Smooth muscle cell (in vitro differentiated cells): ENCODE results near the gene CLCN7. TPM values are rescaled to one million over a fixed set of nuclear protein-coding genes. Genes with fewer than 3 reads are reported as not detected.

Source experiments
- DNase-seq: peaks from one replicate; lab custom pipeline; 2025; ENCODE audit not compliant: unreplicated experiment; lab: John Stamatoyannopoulos, UW
- H2AFZ ChIP-seq: fragments of 200-600 bp; sonication (generic); 2 replicates; pipeline ENCODE4 v1.6.0; 2016; ENCODE audit warnings: antibody characterized with exemption, low read depth, mild to moderate bottlenecking
- H3F3A ChIP-seq: fragments of 200-600 bp; sonication (generic); 2 replicates; pipeline ENCODE4 v1.6.0; 2017; ENCODE audit warnings: antibody characterized with exemption, low read depth
- H3K27ac ChIP-seq: fragments of 200-600 bp; sonication (generic); 2 replicates; pipeline ENCODE4 v1.5.1; 2016; ENCODE audit warnings: low read depth, mild to moderate bottlenecking
- H3K27me3 ChIP-seq: fragments of 200-600 bp; sonication (generic); 2 replicates; pipeline ENCODE4 v1.6.1; 2016; ENCODE audit warnings: low read depth, mild to moderate bottlenecking
- H3K36me3 ChIP-seq: fragments of 200-600 bp; sonication (generic); 2 replicates; pipeline ENCODE4 v1.5.1; 2016; ENCODE audit warnings: low read depth
- H3K4me1 ChIP-seq: fragments of 200-600 bp; sonication (generic); 2 replicates; pipeline ENCODE4 v1.5.1; 2016; ENCODE audit warnings: low read depth
- H3K4me2 ChIP-seq: fragments of 200-600 bp; sonication (generic); 2 replicates; pipeline ENCODE4 v1.6.0; 2016; ENCODE audit warnings: mild to moderate bottlenecking
- H3K4me3 ChIP-seq: fragments of 200-600 bp; sonication (generic); 2 replicates; pipeline ENCODE4 v1.5.1; 2016; ENCODE audit warnings: mild to moderate bottlenecking
- H3K79me2 ChIP-seq: fragments of 200-600 bp; sonication (generic); 2 replicates; pipeline ENCODE4 v1.6.0; 2016; ENCODE audit warnings: low read depth, mild to moderate bottlenecking
- H3K9ac ChIP-seq: fragments of 200-600 bp; sonication (generic); 2 replicates; pipeline ENCODE4 v1.6.0; 2016; ENCODE audit warnings: low read depth
- H3K9me3 ChIP-seq: fragments of 200-600 bp; sonication (generic); replicated peaks from 2 replicates; pipeline ENCODE4 v1.5.1; 2016; ENCODE audit warnings: low read depth
- H4K20me1 ChIP-seq: fragments of 200-600 bp; sonication (generic); 2 replicates; pipeline ENCODE4 v1.6.0; 2016; ENCODE audit warnings: low read depth
- WGBS: methylation state at CpG from one replicate; pipeline ENCODE4 v1.1.7; 2016; ENCODE audit warnings: low lambda C conversion rate; 5-methylcytosine and 5-hydroxymethylcytosine counted together
- polyA plus RNA-seq: library from polyadenylated mRNA; unstranded; fragments of >200 nt; fragmentation: Nextera tagmentation; extraction: Ambion mirVana; gene quantifications from 2 replicates; pipeline ENCODE4 v1.2.1, GENCODE V29; 2016
- total RNA-seq: library from RNA; depleted of rRNA; stranded (reverse); fragments of >200 nt; gene quantifications from 2 replicates; pipeline ENCODE4 v1.2.3, GENCODE V29; 2014
- TF ChIP-seq, protein P1 (sequence below): fragments of 200-600 bp; sonication (generic); IDR thresholded peaks from 2 replicates; pipeline ENCODE4 v1.5.1; 2017; ENCODE audit warnings: borderline replicate concordance, mild to moderate bottlenecking, antibody characterized with exemption; ENCODE audit not compliant: insufficient read depth, poor library complexity, severe bottlenecking

CLCN7 gene
- total and polyA plus RNA-seq, 2 experiments from 2014 or later: 15.6 to 45.2 TPM

DNA sequence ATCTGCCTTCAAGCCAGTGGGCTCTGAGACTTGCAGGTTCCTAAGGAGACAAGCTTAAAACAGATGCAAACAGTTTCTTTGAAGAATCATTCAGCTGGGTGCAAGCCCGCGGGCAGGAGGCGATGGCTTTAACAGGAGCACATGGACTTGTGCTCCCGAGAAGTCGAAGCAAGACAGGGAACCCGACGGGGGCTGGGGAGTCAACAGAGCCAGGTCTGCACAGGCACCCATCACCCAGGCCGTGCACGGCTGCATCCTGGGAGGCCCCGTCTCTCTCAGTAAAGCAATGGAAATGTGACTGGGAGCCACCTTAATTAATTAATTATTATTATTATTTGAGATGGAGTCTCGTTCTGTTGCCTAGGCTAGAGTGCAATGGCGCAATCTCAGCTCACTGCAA lies 14.2 kb upstream of the CLCN7 start:
- Histone ChIP-seq H3F3A (no peaks in the 10 kb centered on the region), H3K27me3 (no peaks in the 10 kb centered on the region), H2AFZ (no peak overlapping the region), H3K4me3 (no peak overlapping the region), H3K4me2 (no peak overlapping the region), H3K36me3 (no peaks in the 10 kb centered on the region), H3K4me1 (peaks cover 3% of the 10 kb centered on the region), H3K9ac (no peak overlapping the region), H3K27ac (no peak overlapping the region), H3K9me3 (no peaks in the 10 kb centered on the region), H4K20me1 (no peaks in the 10 kb centered on the region), H3K79me2 (peaks cover 8% of the 10 kb centered on the region)
- TF ChIP-seq, protein P1, sequence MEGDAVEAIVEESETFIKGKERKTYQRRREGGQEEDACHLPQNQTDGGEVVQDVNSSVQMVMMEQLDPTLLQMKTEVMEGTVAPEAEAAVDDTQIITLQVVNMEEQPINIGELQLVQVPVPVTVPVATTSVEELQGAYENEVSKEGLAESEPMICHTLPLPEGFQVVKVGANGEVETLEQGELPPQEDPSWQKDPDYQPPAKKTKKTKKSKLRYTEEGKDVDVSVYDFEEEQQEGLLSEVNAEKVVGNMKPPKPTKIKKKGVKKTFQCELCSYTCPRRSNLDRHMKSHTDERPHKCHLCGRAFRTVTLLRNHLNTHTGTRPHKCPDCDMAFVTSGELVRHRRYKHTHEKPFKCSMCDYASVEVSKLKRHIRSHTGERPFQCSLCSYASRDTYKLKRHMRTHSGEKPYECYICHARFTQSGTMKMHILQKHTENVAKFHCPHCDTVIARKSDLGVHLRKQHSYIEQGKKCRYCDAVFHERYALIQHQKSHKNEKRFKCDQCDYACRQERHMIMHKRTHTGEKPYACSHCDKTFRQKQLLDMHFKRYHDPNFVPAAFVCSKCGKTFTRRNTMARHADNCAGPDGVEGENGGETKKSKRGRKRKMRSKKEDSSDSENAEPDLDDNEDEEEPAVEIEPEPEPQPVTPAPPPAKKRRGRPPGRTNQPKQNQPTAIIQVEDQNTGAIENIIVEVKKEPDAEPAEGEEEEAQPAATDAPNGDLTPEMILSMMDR: no peak
- no peak for DNase-seq
- 96% methylated on average over 12 of the region's 12 CpGs for WGBS

DNA sequence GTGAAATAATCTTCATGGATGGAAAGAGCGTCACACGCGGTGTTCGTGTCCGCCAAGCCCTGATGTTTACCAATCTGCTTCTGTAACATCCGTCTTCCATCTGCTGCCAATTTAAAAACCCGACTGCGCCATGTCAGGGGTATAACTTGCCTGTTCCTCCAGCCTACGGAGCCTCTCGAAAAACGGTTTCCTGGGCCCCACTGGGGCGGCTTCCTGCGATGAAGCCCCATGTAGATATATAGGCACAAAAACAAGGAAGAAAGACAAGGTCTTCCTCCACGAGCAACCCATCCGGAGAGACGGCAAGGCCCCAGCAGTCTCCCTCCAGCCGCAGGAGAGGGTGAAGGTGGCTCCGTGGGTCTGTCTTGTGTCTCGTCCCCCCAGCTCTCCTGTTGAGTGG lies 13.8 kb upstream of the CLCN7 start, which contains the start of gene PTX4:
TSS of gene PTX4 (minus strand) at position 326 of the 400 bp plus-strand sequence. CDS start at position 291, 35 bp downstream.
- DNase-seq: no peak
- Histone ChIP-seq H3K79me2 (peaks cover 4% of the 10 kb centered on the region), H3K4me3 (no peak within 1 kb of the TSS), H3K4me2 (no peak within 1 kb of the TSS), H3K4me1 (no peaks in the 10 kb centered on the region), H3K9ac (no peak within 1 kb of the TSS), H3K9me3 (no peaks in the 10 kb centered on the region), H3K36me3 (no peaks in the 10 kb centered on the region), H3K27me3 (no peaks in the 10 kb centered on the region), H3K27ac (no peak within 1 kb of the TSS), H2AFZ (no peak within 1 kb of the TSS), H4K20me1 (no peaks in the 10 kb centered on the region), H3F3A (no peaks in the 10 kb centered on the region)
- WGBS: 92% methylated on average over 19 of the region's 19 CpGs
- TF ChIP-seq, protein P1: no peak

DNA sequence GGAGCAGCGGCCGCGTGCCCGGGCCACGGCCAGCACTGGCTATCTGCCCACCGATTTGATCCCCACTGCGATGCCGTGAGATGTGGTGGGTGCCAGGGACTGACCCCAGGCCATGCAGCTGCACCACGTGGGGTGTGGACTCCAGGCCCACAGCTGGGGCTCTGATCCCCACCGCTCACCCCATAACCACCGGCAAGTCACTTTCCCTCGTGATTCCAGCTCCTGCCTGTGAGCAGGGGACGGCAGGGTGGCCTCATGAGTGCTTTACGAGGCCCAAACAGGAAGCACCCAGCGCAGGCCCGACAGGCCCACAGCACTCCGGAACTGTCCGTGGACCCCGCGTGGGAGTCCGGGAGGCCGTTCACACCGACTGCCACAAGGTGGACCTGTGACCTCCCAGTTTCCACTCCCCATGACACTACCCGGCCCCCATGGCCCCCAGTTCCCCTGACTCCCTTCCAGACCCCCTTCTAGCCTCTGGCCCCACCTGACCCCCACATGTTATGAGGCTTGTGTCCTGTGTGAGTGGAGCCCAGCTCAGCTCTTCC lies 13.3 kb upstream of the CLCN7 start:
- H4K20me1 ChIP-seq: no peaks in the 10 kb centered on the region
- no peaks in the 10 kb centered on the region for H3K27me3 ChIP-seq
- H3K4me1 ChIP-seq: no peaks in the 10 kb centered on the region
- TF ChIP-seq, protein P1: no peak
- WGBS: 88% methylated on average over 22 of the region's 24 CpGs
- H3K36me3 ChIP-seq: no peaks in the 10 kb centered on the region
- H3K4me2 ChIP-seq: no peak overlapping the region
- H2AFZ ChIP-seq: no peak overlapping the region
- H3K9ac ChIP-seq: no peak overlapping the region
- H3K79me2 ChIP-seq: no peaks in the 10 kb centered on the region
- H3F3A ChIP-seq: no peaks in the 10 kb centered on the region
- no peak overlapping the region for H3K4me3 ChIP-seq
- H3K9me3 ChIP-seq: no peaks in the 10 kb centered on the region
- no peak for DNase-seq
- no peak overlapping the region for H3K27ac ChIP-seq
